Muscle layer of colon (tissue), 2 donors: Measurements from ENCODE around the gene WNT7B.
"Not testable (repeated sequence)": the region's sequence is repeated elsewhere in the genome, so short reads cannot be mapped to it uniquely, and the experiment has no call there.

Experiments
- H3K27ac ChIP-seq: one replicate; pipeline ENCODE4 v1.7.0; 2013; ENCODE audit warnings: low read depth, mild to moderate bottlenecking, low read length, moderate library complexity
- H3K27me3 ChIP-seq, 2 donors: one replicate each; pipeline ENCODE4 v1.7.0; 2013; ENCODE audit warnings: low read length in 2 of 2, mild to moderate bottlenecking in 2 of 2; ENCODE audit not compliant: insufficient read depth in 2 of 2, control insufficient read depth in 1 of 2
- H3K36me3 ChIP-seq: one replicate; pipeline ENCODE4 v1.7.0; 2013; ENCODE audit warnings: mild to moderate bottlenecking, low read length; ENCODE audit not compliant: insufficient read depth
- H3K4me1 ChIP-seq: one replicate; pipeline ENCODE4 v1.7.0; 2013; ENCODE audit warnings: mild to moderate bottlenecking, low read length; ENCODE audit not compliant: insufficient read depth
- H3K4me3 ChIP-seq, 2 donors: one replicate each; pipeline ENCODE4 v1.7.0; 2013; ENCODE audit warnings: low read length in 2 of 2, low read depth in 1 of 2, mild to moderate bottlenecking in 1 of 2, moderate library complexity in 1 of 2
- H3K9ac ChIP-seq: one replicate; pipeline ENCODE4 v1.7.0; 2013; ENCODE audit warnings: low read length
- H3K9me3 ChIP-seq: one replicate; pipeline ENCODE4 v1.7.0; 2013; ENCODE audit warnings: mild to moderate bottlenecking, low read length
- donor health status: abdominal sarcoma.
- donor health status: Adenocarcinoma of cecum.

The WNT7B gene

DNA sequence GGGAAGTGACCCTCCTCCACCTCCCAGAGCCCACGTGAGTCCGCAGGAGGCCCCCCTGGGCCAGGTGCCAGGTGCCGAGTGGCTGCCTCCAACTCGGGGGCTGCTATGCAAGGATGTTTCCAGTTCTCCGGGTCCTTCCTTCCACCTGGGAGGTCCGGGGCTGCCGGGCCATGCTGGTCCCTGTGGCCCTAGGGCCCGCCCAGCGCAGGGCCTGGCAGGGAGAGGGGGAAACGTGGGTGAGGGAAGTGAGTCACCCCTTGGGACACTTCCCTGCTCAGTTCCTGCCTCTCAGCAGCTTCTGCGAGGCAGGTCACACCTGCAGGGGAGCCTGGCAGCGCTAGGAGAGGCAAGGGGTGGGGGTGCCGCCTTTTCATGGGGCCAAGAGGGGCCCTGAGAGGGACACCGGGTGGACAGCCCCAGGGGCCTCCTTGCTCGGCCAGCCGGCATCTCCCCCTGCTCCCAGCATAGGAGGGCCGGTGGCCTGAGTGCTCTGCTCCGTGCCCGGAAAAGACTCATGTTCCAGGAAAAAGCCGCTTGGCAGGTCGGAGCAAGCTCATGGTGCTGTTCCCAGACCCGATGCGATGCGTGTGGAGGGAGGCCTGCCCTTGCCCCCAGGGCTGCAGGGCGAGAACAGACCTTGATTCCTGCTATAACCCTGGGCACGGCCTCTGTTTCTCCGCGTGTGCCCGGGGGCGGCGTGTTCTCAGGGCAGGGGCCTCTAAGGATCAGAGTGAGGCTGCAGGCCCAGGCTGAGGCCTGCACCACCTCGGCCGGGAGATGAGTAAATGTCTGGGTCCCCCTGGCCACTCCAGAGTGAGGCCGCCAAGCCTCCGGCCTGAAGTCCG is 30.3 kb upstream of the WNT7B start:
- H3K9ac ChIP-seq = peak overlapping the region; percentile 71
- H3K4me3 ChIP-seq = peak overlapping the region in 1 of 2 donors; percentile 23
- H3K27me3 ChIP-seq = no peaks in the 10 kb centered on the region
- H3K4me1 ChIP-seq = peaks cover 34% of the 10 kb centered on the region
- peaks cover 7% of the 10 kb centered on the region for H3K9me3 ChIP-seq
- no peaks in the 10 kb centered on the region for H3K36me3 ChIP-seq
- H3K27ac ChIP-seq = peak overlapping the region; percentile 92

DNA sequence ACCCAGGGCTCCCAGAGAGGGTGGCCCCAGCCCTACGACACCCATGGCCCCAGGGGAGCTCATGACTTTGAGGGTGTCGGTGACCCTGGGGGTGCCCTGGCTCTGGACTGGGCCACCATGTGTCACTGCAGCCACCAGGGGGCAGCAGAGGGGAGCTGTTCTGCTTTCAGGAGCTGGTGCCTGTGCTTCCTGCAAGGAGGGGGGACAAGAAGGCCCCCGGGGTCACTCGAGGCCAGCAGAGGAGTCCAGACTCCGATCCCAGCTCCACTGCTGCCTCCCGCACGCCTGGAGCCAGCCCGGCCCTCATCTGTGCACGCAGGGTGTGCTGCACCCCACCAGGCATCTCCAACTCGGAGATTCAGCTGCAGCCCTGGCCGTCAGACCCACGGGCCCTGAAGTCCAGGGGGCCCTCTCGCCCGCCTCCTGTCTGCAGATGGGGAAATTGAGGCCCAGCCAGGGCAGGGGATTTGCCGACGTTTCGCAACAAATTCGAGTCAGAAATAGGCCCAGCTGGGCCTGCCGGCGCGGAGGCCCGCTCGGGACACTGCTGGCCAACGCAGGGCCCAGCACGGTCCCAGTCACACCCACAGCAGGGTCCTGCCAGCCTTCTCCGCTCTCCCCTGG is 29.5 kb upstream of the WNT7B start:
- Histone ChIP-seq H3K4me1 (peaks cover 31% of the 10 kb centered on the region), H3K4me3 (peak overlapping the region in 1 of 2 donors; percentile 23), H3K27me3 (no peaks in the 10 kb centered on the region), H3K9me3 (peaks cover 7% of the 10 kb centered on the region), H3K27ac (peak overlapping the region; percentile 92), H3K36me3 (no peaks in the 10 kb centered on the region), H3K9ac (peak overlapping the region; percentile 71)

DNA sequence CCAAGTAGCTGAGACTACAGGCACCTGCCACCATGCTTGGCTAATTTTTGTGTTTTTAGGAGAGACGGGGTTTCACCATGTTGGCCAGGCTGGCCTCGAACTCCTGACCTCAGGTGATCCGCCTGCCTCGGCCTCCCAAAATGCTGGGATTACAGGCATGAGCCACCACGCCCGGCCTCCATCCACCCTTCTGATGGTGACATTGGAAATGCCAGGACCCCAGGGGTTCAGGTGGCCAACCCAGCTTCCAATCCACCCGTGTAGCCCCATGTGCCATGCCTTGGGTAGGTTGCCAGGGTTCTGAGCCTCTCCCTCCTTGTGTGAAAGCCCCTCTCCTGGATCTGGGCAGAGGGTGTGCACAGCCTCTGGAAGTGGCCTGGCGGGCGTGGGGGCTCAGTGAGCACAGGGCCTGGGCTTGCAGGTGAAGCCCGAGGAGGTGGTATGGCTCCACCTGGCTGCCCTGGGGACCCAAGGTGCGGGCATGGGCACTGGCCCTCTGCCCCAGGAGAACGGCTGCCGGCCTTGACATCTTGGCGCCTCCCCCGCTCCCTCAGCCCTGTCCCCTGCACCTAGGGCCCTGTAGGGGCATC is 28.2 kb upstream of the WNT7B start:
- H3K36me3 ChIP-seq, H3K27me3 ChIP-seq, H3K9ac ChIP-seq, H3K9me3 ChIP-seq, H3K4me3 ChIP-seq, H3K27ac ChIP-seq: not testable (repeated sequence)
- H3K4me1 ChIP-seq = peaks cover 31% of the 10 kb centered on the region

DNA sequence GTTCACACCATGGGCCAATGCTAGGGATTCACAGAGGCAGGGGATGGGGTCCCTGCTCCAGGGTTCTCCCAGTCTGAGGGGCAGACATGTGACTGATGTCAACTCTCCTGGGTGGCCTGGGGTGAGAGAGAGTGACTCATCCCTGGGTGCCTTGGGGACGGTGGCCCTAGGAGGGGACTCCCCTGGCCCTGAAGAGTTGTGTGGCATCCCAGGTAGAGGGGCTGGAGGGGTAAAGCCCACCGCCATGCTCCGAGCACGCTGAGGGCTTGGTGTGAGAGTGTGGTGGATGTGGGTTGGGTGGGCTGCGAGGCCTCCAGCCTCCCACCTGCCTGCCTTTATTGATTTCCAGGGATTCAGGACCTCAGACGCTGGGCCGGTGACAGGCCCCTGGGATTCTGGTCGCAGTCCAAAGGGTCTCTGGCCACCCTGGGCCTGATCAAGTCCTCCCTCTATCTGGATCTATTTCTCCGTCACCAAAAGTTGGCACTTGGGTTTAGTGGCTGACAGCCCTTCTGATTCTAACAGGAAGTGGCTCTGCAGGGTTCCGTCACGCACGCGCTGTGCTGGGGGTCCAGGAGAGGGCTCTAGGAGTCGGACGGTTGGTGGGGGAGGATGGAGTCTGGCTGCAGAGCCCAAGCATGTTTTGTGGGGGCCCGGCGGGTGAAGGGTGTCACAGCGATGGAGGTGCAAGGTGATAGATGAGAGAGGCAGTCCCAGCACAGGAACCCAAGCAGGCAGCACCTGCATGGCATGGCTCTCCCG is 27.3 kb upstream of the WNT7B start:
- no peak overlapping the region for H3K4me3 ChIP-seq
- no peaks in the 10 kb centered on the region for H3K27me3 ChIP-seq
- H3K9ac ChIP-seq = no peak overlapping the region
- no peaks in the 10 kb centered on the region for H3K36me3 ChIP-seq
- peaks cover 2% of the 10 kb centered on the region for H3K9me3 ChIP-seq
- peaks cover 31% of the 10 kb centered on the region for H3K4me1 ChIP-seq
- no peak overlapping the region for H3K27ac ChIP-seq

DNA sequence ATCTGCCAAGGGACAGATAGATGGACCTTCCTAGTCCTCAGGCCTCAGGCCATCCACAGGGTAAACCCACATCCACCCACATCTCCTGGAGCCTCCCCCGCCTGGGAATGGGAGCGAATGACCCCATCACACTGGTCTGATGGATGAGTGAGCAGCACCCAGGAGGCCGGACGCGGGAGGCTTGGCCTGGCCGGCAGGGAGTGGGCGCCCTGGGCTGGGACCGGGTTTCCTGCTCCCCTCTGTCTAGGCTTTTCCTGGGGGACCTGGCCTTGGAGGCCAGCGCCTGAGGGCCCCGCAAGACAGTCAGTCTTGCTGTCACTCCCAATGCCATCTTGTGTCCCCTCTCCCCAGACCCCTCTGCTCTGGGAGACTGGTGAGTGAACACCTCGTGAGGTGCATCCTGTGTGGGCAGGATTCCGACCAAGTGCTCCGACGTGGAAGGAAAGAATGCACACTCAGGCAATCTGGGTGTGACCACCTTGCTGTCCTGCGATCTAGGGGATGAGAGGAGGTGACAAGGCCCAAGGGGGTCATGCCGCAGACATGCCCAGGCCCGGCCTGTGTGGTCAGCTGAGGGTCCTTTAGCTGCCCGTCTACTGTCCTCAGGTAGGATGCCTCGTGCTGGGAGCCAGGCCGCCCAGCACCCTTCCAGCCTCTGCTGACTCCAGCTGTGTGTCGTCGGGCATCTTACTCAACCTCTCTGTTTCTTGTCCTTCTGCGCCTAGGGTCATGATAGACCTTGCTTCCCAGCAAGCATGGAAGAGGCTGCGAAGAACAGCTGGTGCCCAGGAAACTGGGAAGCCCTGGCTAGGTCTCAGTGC is 26.5 kb upstream of the WNT7B start:
- no peak overlapping the region for H3K27ac ChIP-seq
- H3K36me3 ChIP-seq = no peaks in the 10 kb centered on the region
- no peaks in the 10 kb centered on the region for H3K27me3 ChIP-seq
- H3K9ac ChIP-seq = no peak overlapping the region
- H3K9me3 ChIP-seq = no peaks in the 10 kb centered on the region
- no peak overlapping the region for H3K4me3 ChIP-seq
- peaks cover 30% of the 10 kb centered on the region for H3K4me1 ChIP-seq

DNA sequence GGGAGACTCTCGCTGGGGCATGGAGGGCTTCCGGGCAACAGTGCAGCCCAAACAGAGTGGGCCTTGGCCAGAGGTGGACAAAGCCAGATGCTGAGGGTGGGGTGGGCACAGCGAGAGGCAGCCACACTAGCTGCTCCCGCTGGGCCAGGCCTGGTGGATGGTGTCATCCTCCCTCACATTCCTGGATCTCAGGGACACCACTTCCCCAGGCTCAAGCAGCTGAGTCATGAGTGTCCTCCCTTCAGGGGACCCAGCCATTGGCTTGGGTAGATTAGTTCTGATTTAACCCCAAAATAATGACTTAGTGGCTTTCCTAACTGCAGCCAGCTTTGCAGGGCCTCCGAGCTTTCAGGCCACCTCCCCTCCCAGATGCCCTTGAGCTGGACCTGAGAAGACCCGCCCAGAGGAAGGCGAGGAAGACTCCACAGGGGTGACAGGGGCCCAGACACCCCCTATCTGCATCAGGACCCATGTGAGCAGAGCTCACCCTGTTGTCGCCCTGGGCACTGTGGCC is 25.9 kb upstream of the WNT7B start:
- Histone ChIP-seq H3K4me3 (no peak overlapping the region), H3K9me3 (no peaks in the 10 kb centered on the region), H3K9ac (no peak overlapping the region), H3K27me3 (no peaks in the 10 kb centered on the region), H3K27ac (no peak overlapping the region), H3K36me3 (no peaks in the 10 kb centered on the region), H3K4me1 (peaks cover 30% of the 10 kb centered on the region)

DNA sequence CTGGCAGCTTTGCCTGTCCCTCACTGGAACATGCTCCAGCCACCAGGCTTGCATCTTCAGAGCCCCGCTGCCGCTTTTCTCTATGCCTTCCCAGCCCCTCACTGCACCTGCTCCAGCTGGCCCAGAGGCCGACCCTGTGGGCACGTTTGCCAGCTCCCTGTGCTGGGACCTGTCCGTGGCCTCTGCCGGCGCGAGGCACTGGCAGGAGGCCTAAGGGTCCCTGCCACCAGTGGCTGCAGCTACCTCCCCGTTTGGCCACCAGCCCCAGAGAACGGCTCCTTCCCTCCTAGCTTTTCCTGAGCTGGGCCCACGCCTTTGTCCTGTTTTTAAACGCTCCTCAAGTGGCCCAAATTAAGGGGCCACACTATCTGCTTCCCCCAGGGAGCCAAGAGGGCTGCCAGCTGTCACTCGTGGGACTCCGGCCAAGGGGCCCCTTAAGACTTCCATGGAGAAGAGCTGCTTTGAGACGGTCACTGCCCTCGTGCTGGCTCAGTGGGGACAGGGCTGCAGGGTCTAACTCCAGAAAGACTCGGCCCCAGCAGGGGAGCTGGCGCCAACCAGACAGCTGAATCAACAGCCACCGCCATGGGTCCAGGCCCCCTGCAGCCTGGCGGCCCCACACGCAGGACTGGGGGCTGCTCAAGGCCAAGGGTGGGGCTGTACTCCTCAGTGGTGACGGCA is 24.6 kb upstream of the WNT7B start:
- Histone ChIP-seq H3K27ac (no peak overlapping the region), H3K4me1 (peaks cover 28% of the 10 kb centered on the region), H3K4me3 (no peak overlapping the region), H3K27me3 (no peaks in the 10 kb centered on the region), H3K9me3 (no peaks in the 10 kb centered on the region), H3K9ac (no peak overlapping the region), H3K36me3 (no peaks in the 10 kb centered on the region)

DNA sequence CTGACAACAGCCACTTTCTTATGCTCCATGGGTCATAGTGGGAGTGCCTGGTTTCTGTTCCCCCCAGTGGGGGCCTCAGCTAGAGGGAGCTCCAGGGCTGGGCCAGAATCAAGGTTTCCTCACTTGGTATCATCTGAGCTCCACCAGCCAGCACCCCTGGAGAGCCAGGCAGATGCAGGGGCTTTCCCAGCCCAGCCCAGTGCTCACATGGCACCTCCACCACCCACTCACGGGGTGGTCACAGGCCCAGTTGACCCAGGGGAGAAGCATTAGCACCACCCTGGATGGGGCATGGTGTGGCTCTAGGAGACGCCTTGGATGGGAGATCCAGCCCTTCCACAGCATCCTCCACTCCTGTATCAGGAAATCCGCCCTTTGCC is 24.1 kb upstream of the WNT7B start:
- no peak overlapping the region for H3K27ac ChIP-seq

DNA sequence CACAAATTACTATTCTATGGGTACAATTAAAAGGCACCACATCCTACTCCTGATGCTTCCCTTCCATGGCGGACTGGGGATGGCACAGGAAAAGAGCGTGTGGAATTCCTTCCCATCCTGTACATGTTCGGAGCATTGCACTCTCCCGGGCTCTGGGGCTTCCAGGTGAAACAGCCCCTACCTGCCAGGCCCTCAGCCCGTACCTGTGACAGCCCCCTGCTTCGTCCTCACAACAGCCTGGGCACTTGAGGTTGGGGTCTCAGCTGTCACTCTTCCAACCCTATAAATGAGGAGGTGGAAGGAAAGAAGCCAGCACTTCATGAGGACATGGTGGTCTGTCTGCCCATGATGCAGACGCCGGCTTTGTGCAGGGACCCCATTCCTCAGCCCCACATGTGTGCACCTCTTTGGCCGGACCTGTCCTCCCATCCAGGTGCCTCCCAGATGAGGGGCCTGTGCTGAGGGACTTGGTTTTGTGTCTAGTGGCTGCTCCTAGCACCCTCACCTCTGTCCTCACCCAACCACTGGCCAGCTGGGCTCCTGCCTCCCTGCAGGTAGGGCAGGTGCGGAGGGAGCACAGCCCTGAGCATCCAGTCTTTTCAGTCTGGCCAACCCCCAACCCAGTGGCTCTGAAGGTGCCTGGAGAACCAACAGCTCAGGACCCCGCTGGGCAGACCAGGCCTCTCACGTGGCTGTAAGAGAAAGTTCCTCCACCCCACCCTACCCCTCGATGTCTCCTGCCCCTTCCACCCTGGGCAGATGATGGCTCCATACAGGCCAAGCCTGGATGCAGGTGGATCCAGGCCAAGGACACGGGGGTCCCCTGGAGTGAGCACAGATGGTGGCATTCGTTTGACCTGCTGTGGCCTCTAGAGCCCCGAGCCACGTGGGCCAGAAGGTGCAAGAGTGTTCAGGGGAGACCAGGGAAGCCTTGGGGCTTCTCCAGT is 23.4 kb upstream of the WNT7B start:
- Histone ChIP-seq H3K27ac (no peak overlapping the region), H3K4me1 (peaks cover 34% of the 10 kb centered on the region)

More for the DNA sequence above, 24.1 kb upstream of the WNT7B start:
- Histone ChIP-seq H3K36me3 (no peaks in the 10 kb centered on the region), H3K9me3 (no peaks in the 10 kb centered on the region), H3K9ac (no peak overlapping the region), H3K4me1 (peaks cover 28% of the 10 kb centered on the region), H3K4me3 (no peak overlapping the region), H3K27me3 (no peaks in the 10 kb centered on the region)

More for the DNA sequence above, 23.4 kb upstream of the WNT7B start:
- no peaks in the 10 kb centered on the region for H3K27me3 ChIP-seq
- no peak overlapping the region for H3K9ac ChIP-seq
- H3K9me3 ChIP-seq = no peaks in the 10 kb centered on the region
- H3K4me3 ChIP-seq = no peak overlapping the region
- no peaks in the 10 kb centered on the region for H3K36me3 ChIP-seq
